Measurements from ENCODE around the gene GJB5.

- TF ChIP-seq CTCF (IDR thresholded peaks at IDR 0.05) (no peak), EZH2phosphoT487 (IDR thresholded peaks at IDR 0.05) (no peak), EZH2 (IDR thresholded peaks at IDR 0.05) (no peak)
Observed at GRCh38 chr1:34761776-34762307, 7.0 kb downstream of the GJB5 start.

Measured in neural progenitor cell (in vitro differentiated cells).